Thyroid gland (tissue), 4 donors: ENCODE data around the gene IFITM10. TPM values are rescaled to one million over a fixed set of nuclear protein-coding genes. Genes with fewer than 3 reads are reported as not detected.
A peak's percentile ranks its signal among the peaks of the same experiment; 100 is the strongest.

ENCODE experiments used
- DNase-seq, 2 donors: peaks; one replicate each; pipeline ENCODE4 v3.0.0-alpha.2; 2019
- H3K27ac ChIP-seq, 3 donors: fragments of 200-600 bp; sonication (generic); 1 replicate in 2 of 3; 2 replicates in 1 of 3; pipeline ENCODE4 v1.5.1; 2016 to 2019; ENCODE audit warnings: mild to moderate bottlenecking in 1 of 3, moderate library complexity in 1 of 3
- H3K27me3 ChIP-seq: fragments of 200-600 bp; sonication (generic); one replicate; pipeline ENCODE4 v1.5.1; 2019
- H3K36me3 ChIP-seq, 2 donors: fragments of 200-600 bp; sonication (generic); one replicate each; pipeline ENCODE4 v1.5.1; 2016 to 2019
- H3K4me1 ChIP-seq, 2 donors: fragments of 200-600 bp; sonication (generic); one replicate each; pipeline ENCODE4 v1.5.1; 2017 to 2019
- H3K4me3 ChIP-seq, 3 donors: fragments of 200-600 bp; sonication (generic); replicated peaks in 1 of 3; 1 replicate in 2 of 3; 2 replicates in 1 of 3; pipeline ENCODE4 v1.5.1; 2016; ENCODE audit warnings: mild to moderate bottlenecking in 1 of 3
- H3K9me3 ChIP-seq: fragments of 200-600 bp; sonication (generic); one replicate; pipeline ENCODE4 v1.5.1; 2017
- POLR2A ChIP-seq, 2 donors: fragments of 450-650 bp; IDR thresholded peaks; one replicate each; pipeline ENCODE4 v1.6.1; 2017; ENCODE audit warnings: antibody characterized with exemption in 2 of 2, mild to moderate bottlenecking in 2 of 2, moderate library complexity in 1 of 2
- WGBS, 2 donors: methylation state at CpG; one replicate each; pipeline ENCODE4 v1.1.5; 2017; 5-methylcytosine and 5-hydroxymethylcytosine counted together
- intact Hi-C: fragments of 100-400 bp; cut with DNase I; formaldehyde crosslinking; loops from one replicate; pipeline ENCODE4 v1.15.1; 2023
- total RNA-seq, 4 donors: library from RNA; depleted of rRNA; stranded (reverse); fragments of >200 nt; gene quantifications; one replicate each; pipeline ENCODE4 v1.2.3, GENCODE V29; 2016
- TF ChIP-seq, protein P1 (sequence below), 6 experiments: fragments of 200-600 bp in 3 of 6; fragments of 450-650 bp in 3 of 6; sonication (generic) in 3 of 6; IDR thresholded peaks; one replicate each; pipeline ENCODE4 v1.5.1; 2016 to 2019; ENCODE audit warnings: antibody characterized with exemption in 6 of 6, mild to moderate bottlenecking in 2 of 6, inconsistent platforms in 1 of 6, moderate library complexity in 1 of 6

The IFITM10 gene
- total RNA-seq, 4 donors from 2014 or later, result 0.22 to 126 (median 1.5) TPM; not detected in 1

GRCh38 chr11:1762537-1763302, 12.3 kb upstream of the IFITM10 start:
- H3K36me3 ChIP-seq, result peaks cover 6 to 16% of the 10 kb centered on the region in 2 donors
- H3K9me3 ChIP-seq, result no peaks in the 10 kb centered on the region
- peak overlapping the region; percentile 36 to 99 (median 94) for H3K4me3 ChIP-seq
- H3K4me1 ChIP-seq, result peaks cover 25 to 42% of the 10 kb centered on the region in 2 donors
- intact Hi-C loops, result no loop called here
- peak in 1 of 2 donors; percentile 34 for DNase-seq
- 36 to 45% methylated on average over 7 to 12 of the region's 16 CpGs for WGBS, 2 donors
- peak overlapping the region in 2 of 3 donors; percentile 78 to 86 for H3K27ac ChIP-seq
- no peak for TF ChIP-seq POLR2A (IDR thresholded peaks at IDR 0.05)
- TF ChIP-seq, protein P1, sequence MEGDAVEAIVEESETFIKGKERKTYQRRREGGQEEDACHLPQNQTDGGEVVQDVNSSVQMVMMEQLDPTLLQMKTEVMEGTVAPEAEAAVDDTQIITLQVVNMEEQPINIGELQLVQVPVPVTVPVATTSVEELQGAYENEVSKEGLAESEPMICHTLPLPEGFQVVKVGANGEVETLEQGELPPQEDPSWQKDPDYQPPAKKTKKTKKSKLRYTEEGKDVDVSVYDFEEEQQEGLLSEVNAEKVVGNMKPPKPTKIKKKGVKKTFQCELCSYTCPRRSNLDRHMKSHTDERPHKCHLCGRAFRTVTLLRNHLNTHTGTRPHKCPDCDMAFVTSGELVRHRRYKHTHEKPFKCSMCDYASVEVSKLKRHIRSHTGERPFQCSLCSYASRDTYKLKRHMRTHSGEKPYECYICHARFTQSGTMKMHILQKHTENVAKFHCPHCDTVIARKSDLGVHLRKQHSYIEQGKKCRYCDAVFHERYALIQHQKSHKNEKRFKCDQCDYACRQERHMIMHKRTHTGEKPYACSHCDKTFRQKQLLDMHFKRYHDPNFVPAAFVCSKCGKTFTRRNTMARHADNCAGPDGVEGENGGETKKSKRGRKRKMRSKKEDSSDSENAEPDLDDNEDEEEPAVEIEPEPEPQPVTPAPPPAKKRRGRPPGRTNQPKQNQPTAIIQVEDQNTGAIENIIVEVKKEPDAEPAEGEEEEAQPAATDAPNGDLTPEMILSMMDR (IDR thresholded peaks at IDR 0.05), result no peak
- H3K27me3 ChIP-seq, result no peaks in the 10 kb centered on the region

DNA sequence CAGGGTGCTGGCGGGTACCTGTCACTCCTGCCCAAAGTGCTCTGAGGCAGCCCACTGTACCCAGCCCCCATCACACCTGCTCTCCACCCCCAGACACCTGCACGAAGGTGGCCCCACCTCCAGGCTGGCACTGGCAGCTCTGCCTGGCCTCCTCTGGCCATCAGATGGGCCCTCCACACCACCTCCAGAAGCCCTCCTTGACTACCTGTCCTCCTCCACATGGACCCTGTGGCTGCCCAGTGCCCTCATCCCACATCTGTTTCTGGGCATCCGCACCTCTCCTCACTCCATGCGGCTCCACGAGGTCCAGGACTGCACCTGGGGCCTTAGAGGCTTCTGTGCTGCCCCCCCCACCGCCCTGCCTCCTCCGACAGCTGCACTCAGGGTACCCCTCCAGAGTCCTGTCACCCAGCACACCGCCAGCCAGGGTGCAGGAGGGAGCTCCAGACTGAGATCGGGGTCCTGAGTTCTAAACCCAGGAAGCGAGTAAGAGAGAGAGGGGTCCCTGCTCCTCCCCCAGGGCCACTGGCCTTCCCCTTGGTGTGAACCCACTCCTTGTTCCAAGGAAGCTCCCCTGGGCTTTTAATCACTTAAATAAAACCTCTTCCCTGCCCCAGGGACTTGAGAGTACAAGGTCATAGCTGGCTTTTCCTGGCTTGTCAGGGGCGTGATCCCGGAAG, 11.6 kb upstream of the IFITM10 start:
- Histone ChIP-seq H3K27ac (peak overlapping the region in 2 of 3 donors; percentile 70 to 78), H3K4me3 (peak overlapping the region in 2 of 3 donors; percentile 36 to 99), H3K27me3 (no peaks in the 10 kb centered on the region), H3K9me3 (no peaks in the 10 kb centered on the region), H3K36me3 (peaks cover 9 to 21% of the 10 kb centered on the region in 2 donors), H3K4me1 (peaks cover 25 to 42% of the 10 kb centered on the region in 2 donors)
- intact Hi-C loops, result no loop called here
- no peak for DNase-seq
- 81 to 82% methylated on average over 11 to 12 of the region's 12 CpGs for WGBS, 2 donors
- TF ChIP-seq, protein P1 (IDR thresholded peaks at IDR 0.05), result no peak
- TF ChIP-seq POLR2A (IDR thresholded peaks at IDR 0.05), result no peak

GRCh38 chr11:1761110-1761856, 10.9 kb upstream of the IFITM10 start:
- Histone ChIP-seq H3K9me3 (no peaks in the 10 kb centered on the region), H3K27me3 (no peaks in the 10 kb centered on the region), H3K4me3 (no peak overlapping the region), H3K27ac (peak overlapping the region in 2 of 3 donors; percentile 70 to 78), H3K36me3 (peaks cover 10 to 28% of the 10 kb centered on the region in 2 donors), H3K4me1 (peaks cover 25 to 42% of the 10 kb centered on the region in 2 donors)
- intact Hi-C loops, result no loop called here
- TF ChIP-seq, protein P1 (IDR thresholded peaks at IDR 0.05), result no peak
- TF ChIP-seq POLR2A (IDR thresholded peaks at IDR 0.05), result no peak
- WGBS, 2 donors, result 85 to 89% methylated on average over 13 to 17 of the region's 28 CpGs
- no peak for DNase-seq

DNA sequence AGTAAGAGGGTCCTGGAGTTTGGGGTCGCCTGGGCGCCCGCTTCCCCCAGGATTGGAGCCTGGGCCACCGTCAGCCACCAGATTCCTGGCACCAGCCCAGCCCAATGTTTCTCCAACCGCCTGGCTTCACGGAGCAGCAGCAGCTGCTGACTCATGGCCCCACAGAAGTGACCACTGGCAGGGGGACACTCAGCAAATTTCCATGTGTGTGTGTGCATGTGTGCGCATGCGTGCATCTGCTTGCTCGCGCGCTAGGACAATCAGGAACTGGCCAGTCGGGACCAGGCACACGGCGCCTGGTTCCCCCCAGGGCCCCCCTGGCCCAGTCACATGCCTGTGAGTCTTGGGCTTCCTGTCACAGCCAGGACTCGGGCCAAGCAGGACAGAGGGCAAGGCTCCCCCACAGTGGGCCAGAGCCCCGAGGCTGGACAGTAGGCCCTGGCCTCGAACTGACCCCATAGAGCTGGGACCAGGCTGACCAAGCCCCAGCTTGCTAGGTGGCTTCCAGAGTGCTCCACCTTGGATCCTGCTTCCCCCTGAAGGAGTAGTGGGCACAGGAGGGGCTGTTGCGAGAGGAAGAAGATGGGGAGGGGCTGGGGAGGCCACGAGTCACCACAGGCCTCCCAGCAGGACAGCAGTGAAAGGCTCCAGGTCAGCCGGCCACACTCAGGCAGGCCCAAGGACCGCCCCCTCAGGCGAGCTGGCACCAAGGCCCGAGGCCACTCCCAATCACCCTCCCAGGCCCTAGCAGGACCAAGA, 10.1 kb upstream of the IFITM10 start:
- no peak overlapping the region for H3K4me3 ChIP-seq
- intact Hi-C loops, result no loop called here
- TF ChIP-seq POLR2A (IDR thresholded peaks at IDR 0.05), result no peak
- TF ChIP-seq, protein P1 (IDR thresholded peaks at IDR 0.05), result no peak

More for the DNA sequence above, 10.1 kb upstream of the IFITM10 start:
- peaks cover 25 to 42% of the 10 kb centered on the region in 2 donors for H3K4me1 ChIP-seq
- peaks cover 16 to 33% of the 10 kb centered on the region in 2 donors for H3K36me3 ChIP-seq
- peak; percentile 32 to 48 for DNase-seq
- 50 to 72% methylated on average over 2 to 10 of the region's 23 CpGs for WGBS, 2 donors
- H3K27me3 ChIP-seq, result no peaks in the 10 kb centered on the region
- peak overlapping the region; percentile 27 to 78 (median 70) for H3K27ac ChIP-seq
- H3K9me3 ChIP-seq, result no peaks in the 10 kb centered on the region
